Esophagus (tissue), 2 donors: Measurements from ENCODE around the gene DTNBP1. TPM values are rescaled to one million over a fixed set of nuclear protein-coding genes. Genes with fewer than 3 reads are reported as not detected.

Source experiments
- H3K27ac ChIP-seq, 2 donors: one replicate each; pipeline ENCODE4 v1.5.1; 2013; ENCODE audit warnings: low read depth in 2 of 2, mild to moderate bottlenecking in 2 of 2, inconsistent platforms in 1 of 2, low read length in 1 of 2, moderate library complexity in 1 of 2
- H3K27me3 ChIP-seq, 2 donors: one replicate each; pipeline ENCODE4 v1.6.1; 2013; ENCODE audit warnings: low read length in 2 of 2, control low read depth in 1 of 2, mild to moderate bottlenecking in 1 of 2; ENCODE audit not compliant: insufficient read depth in 2 of 2, control insufficient read depth in 1 of 2
- H3K36me3 ChIP-seq, 2 donors: one replicate each; pipeline ENCODE4 v1.6.1; 2013; ENCODE audit warnings: low read length in 1 of 2; ENCODE audit not compliant: control insufficient read depth in 2 of 2, insufficient read depth in 2 of 2
- H3K4me1 ChIP-seq, 2 donors: one replicate each; pipeline ENCODE4 v1.6.1; 2013; ENCODE audit warnings: low read length in 1 of 2; ENCODE audit not compliant: control insufficient read depth in 2 of 2, insufficient read depth in 2 of 2
- H3K4me3 ChIP-seq, 2 donors: one replicate each; pipeline ENCODE4 v1.5.1; 2013; ENCODE audit warnings: low read length in 2 of 2, mild to moderate bottlenecking in 2 of 2, low read depth in 1 of 2, moderate library complexity in 1 of 2
- H3K9me3 ChIP-seq, 2 donors: one replicate each; pipeline ENCODE4 v1.6.1; 2013; ENCODE audit warnings: mild to moderate bottlenecking in 2 of 2, low read depth in 1 of 2, low read length in 1 of 2, moderate library complexity in 1 of 2; ENCODE audit not compliant: control insufficient read depth in 2 of 2, insufficient read depth in 1 of 2
- WGBS, 2 donors: extraction: QIAGEN DNeasy Blood & Tissue Kit; methylation state at CpG; one replicate each; pipeline ENCODE4 v1.1.7; 2013; 5-methylcytosine and 5-hydroxymethylcytosine counted together
- polyA plus RNA-seq, 2 donors: library from polyadenylated mRNA; stranded (reverse); fragments of 200-250 nt; gene quantifications; one replicate each; pipeline ENCODE4 v1.2.3, GENCODE V29; 2013
- donor health status: healthy with polysubstance abuse.
- donor health status: Bipolar disorder and iron deficiency.

Gene DTNBP1
- polyA plus RNA-seq, 2 donors = 4.2 to 9.6 TPM

DNA sequence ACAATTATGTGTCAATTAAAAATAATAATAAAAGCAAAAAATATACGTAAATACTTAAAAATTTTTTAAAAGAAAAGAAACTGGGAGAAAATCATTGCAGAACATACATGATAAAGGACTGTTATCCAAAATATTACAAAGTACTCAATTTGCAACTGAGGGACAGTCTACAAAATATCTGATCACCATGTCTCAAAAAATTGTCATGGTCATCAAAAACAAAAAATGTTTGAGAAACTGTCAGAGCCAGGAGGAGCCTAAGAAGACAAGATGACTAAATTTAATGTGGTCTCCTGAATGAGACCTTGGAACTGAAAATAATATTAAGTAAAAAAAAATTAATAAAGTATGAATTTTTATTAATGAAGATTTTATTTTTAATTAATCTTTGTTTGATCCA is 43.5 kb downstream of the DTNBP1 start:
- Histone ChIP-seq H3K27me3 (no peaks in the 10 kb centered on the region), H3K27ac (no peak overlapping the region), H3K4me3 (no peak overlapping the region), H3K4me1 (no peaks in the 10 kb centered on the region), H3K9me3 (no peaks in the 10 kb centered on the region), H3K36me3 (no peaks in the 10 kb centered on the region)
- 97 to 100% methylated on average over 1 of the region's 1 CpG for WGBS, 2 donors

DNA sequence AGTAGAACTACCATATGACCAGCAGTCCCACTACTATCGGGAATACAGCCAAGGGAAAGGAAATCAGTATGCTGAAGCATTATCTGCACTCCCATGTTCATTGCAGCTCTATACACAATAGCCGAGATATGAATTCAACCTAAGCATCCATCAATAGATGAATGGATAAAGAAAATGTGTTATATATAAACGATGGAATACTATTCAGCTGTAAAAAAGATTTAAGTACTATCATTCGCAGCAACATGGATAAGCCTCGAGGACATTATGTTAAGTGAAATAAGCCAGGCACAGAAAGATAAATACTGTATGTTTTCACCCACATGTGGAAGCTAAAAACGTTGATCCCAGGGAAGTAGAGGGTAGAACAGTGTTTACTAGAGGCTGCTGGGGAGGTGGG is 44.1 kb downstream of the DTNBP1 start:
- H3K27ac ChIP-seq = no peak overlapping the region
- no peaks in the 10 kb centered on the region for H3K36me3 ChIP-seq
- H3K4me1 ChIP-seq = no peaks in the 10 kb centered on the region
- 95% methylated on average over 6 of the region's 6 CpGs for WGBS, 2 donors
- H3K4me3 ChIP-seq = no peak overlapping the region
- no peaks in the 10 kb centered on the region for H3K27me3 ChIP-seq
- no peaks in the 10 kb centered on the region for H3K9me3 ChIP-seq

DNA sequence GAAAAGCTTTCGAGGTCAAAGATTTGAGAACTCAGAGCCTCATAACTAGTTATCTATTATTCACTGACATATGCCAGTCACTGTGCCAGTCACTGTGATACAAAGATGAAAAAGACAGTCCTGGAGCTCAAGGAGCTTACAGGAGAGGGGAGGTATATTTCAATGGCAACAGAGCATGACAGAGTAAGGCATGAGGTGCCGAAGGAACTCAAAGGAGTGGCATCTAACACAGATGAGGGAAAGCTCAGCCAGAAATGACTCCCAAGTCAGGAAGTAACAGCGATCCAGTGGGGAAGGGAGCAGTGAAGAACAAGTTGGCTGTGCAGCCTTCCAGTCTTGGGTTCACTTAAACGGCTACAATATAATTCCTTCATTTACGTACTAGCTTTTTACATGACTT is 46.6 kb downstream of the DTNBP1 start:
- no peaks in the 10 kb centered on the region for H3K4me1 ChIP-seq
- no peaks in the 10 kb centered on the region for H3K9me3 ChIP-seq
- H3K36me3 ChIP-seq = no peaks in the 10 kb centered on the region
- no peak overlapping the region for H3K4me3 ChIP-seq
- H3K27me3 ChIP-seq = no peaks in the 10 kb centered on the region
- WGBS, 2 donors = 71% methylated on average over 5 of the region's 5 CpGs
- H3K27ac ChIP-seq = no peak overlapping the region

DNA sequence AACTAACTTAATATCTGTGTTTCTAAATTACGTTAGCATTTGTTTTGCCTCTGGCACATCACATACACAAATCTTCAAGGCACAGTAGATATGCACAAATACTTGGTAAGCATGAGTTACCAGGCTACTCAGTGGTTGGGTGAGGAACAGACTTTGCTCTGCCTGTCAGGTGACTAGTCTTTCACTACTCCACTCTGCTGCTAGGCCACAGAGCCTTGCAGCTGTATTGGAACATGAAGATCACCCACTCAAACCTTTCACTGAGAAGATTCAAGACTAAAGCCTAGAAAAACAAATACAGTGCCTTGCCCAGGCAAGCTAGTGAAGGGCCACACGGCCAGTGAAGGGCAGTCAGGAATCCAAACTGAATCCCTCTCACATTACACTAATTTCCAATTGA is 47.0 kb downstream of the DTNBP1 start:
- Histone ChIP-seq H3K9me3 (no peaks in the 10 kb centered on the region), H3K4me1 (no peaks in the 10 kb centered on the region), H3K4me3 (no peak overlapping the region), H3K27me3 (no peaks in the 10 kb centered on the region), H3K36me3 (no peaks in the 10 kb centered on the region), H3K27ac (no peak overlapping the region)
- WGBS, 2 donors = 66 to 68% methylated on average over 2 of the region's 2 CpGs

DNA sequence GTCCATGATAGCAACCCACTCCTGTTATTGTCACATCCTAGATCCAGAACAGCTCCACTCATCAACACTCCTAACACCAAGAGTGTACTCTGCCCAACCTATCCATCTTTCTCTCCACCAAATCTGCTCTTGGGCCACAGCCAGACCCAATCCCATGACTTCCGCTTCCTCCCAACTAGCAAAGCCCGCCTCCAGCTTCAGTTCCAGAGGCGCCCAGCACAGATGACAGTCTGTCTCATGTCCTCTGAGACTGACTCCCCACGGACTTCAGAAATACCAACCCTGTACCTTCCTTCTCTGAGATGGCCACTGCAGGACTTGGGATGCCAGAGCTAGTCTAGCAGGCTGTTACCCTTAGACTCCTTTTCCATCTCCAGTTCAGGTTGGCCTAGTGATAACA is 48.6 kb downstream of the DTNBP1 start:
- 90 to 91% methylated on average over 4 of the region's 4 CpGs for WGBS, 2 donors
- H3K27ac ChIP-seq = no peak overlapping the region
- no peak overlapping the region for H3K4me3 ChIP-seq
- no peaks in the 10 kb centered on the region for H3K9me3 ChIP-seq
- no peaks in the 10 kb centered on the region for H3K36me3 ChIP-seq
- H3K4me1 ChIP-seq = no peaks in the 10 kb centered on the region
- no peaks in the 10 kb centered on the region for H3K27me3 ChIP-seq

DNA sequence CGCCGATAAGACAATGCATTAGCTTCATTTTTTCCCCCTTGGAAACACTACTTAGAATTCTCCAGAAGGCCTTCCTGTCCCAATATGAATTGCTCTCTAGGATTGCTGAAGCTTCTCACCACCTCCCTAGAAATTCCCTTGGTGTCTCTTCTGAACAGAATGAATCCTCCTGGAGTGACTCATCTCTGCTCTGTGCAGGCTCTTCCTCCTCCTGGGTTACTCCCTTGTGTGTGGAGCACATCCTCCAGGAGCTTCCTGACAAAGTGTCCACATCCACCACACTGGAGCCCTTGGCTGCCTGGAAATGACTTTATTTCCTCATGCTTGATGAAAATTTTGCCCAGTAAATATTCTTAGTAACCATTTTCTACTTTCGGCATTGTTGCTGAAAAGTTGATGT is 54.4 kb downstream of the DTNBP1 start:
- Histone ChIP-seq H3K36me3 (no peaks in the 10 kb centered on the region), H3K4me3 (no peak overlapping the region), H3K27ac (no peak overlapping the region), H3K4me1 (no peaks in the 10 kb centered on the region), H3K27me3 (no peaks in the 10 kb centered on the region), H3K9me3 (no peaks in the 10 kb centered on the region)
- 86 to 91% methylated on average over 3 of the region's 3 CpGs for WGBS, 2 donors

GRCh38 chr6:15607603-15608002 is 55.2 kb downstream of the DTNBP1 start:
- Histone ChIP-seq H3K27me3 (no peaks in the 10 kb centered on the region), H3K4me3 (no peak overlapping the region), H3K9me3 (no peaks in the 10 kb centered on the region), H3K27ac (no peak overlapping the region), H3K36me3 (no peaks in the 10 kb centered on the region), H3K4me1 (no peaks in the 10 kb centered on the region)
- 92 to 95% methylated on average over 2 of the region's 2 CpGs for WGBS, 2 donors

DNA sequence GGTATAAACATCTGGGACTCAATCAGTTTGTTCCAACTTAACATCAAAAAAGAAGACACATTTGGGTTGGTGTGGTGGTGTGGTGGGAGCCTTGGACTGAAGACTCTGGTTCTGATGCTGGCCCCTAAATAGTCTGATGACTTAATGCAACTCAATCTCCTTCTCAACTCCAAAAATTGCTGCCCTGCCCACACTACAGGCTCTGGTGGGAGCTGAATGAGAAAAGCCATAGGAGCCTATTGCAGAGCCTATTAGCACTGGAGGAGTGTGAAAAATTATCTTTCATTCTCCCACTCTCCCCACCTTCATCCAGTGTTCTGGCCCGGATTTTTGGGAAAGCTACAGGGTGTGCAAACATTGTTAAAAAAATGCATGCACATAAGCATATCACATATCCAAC is 56.5 kb downstream of the DTNBP1 start:
- no peaks in the 10 kb centered on the region for H3K36me3 ChIP-seq
- no peaks in the 10 kb centered on the region for H3K4me1 ChIP-seq
- no peaks in the 10 kb centered on the region for H3K9me3 ChIP-seq
- no peak overlapping the region for H3K27ac ChIP-seq
- 89 to 95% methylated on average over 1 of the region's 1 CpG for WGBS, 2 donors
- H3K4me3 ChIP-seq = no peak overlapping the region
- no peaks in the 10 kb centered on the region for H3K27me3 ChIP-seq

DNA sequence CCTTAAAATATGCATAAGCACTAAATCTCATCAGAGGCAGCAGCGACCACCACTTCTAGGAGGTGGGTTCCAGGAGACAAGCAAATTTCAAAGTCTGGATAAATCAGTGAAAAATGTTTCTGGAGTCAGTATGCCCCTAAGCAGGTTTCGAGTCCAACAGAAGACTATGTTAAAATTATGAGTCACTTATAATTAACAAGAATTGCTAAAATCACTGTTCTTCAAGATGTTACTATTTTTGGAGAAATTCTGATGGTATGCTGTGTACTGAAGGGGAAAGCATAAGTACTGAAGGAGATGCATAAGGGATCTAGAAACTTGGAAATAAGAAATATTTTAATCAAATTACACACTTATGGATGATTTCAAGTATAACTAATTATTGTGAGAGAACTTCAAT is 58.0 kb downstream of the DTNBP1 start:
- Histone ChIP-seq H3K4me1 (no peaks in the 10 kb centered on the region), H3K9me3 (no peaks in the 10 kb centered on the region)
- WGBS, 2 donors = 88 to 91% methylated on average over 2 of the region's 2 CpGs

DNA sequence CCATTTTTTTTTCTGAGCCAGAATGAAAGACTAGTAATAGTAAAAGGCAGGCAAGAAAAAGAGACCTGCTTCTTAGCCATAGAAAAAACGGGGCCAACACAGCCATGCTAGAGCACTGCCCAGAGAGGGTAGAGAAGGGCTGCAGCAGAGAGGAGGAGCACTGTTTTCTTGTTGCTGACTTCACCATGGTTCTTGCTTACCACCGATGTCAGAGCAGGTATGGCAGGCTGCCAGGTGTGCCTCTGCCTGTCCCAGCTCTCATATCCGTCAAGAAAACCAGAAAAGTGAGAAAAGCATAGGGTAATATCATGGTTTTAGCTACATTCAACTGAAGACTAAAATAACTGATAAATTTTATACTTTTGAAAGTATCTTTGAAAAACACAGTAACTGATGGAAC is 60.7 kb downstream of the DTNBP1 start:
- Histone ChIP-seq H3K27ac (no peak overlapping the region), H3K27me3 (no peaks in the 10 kb centered on the region), H3K4me1 (no peaks in the 10 kb centered on the region), H3K36me3 (peaks cover 0 to 3% of the 10 kb centered on the region in 2 donors), H3K4me3 (no peak overlapping the region), H3K9me3 (no peaks in the 10 kb centered on the region)
- WGBS, 2 donors = 53 to 67% methylated on average over 3 of the region's 3 CpGs

More for the DNA sequence above, 58.0 kb downstream of the DTNBP1 start:
- H3K4me3 ChIP-seq = no peak overlapping the region
- no peak overlapping the region for H3K27ac ChIP-seq
- H3K36me3 ChIP-seq = peaks cover 0 to 3% of the 10 kb centered on the region in 2 donors
- no peaks in the 10 kb centered on the region for H3K27me3 ChIP-seq
